GM12872 (cell line): Measurements from ENCODE around the gene NHP2.

Experiments
- TF ChIP-seq, protein P1 (sequence below): IDR thresholded peaks from 3 replicates; pipeline ENCODE4 v1.5.1; 2011; ENCODE audit warnings: low read depth, mild to moderate bottlenecking, low read length, moderate library complexity; ENCODE audit not compliant: insufficient read depth

The NHP2 gene

GRCh38 chr5:178187014-178187413 lies 33.3 kb upstream of the NHP2 start, which contains the start of gene GMCL2:
Gene GMCL2 (minus strand): TSS chr5:178187371. CDS start chr5:178187299, 72 bp downstream.
- TF ChIP-seq, protein P1, sequence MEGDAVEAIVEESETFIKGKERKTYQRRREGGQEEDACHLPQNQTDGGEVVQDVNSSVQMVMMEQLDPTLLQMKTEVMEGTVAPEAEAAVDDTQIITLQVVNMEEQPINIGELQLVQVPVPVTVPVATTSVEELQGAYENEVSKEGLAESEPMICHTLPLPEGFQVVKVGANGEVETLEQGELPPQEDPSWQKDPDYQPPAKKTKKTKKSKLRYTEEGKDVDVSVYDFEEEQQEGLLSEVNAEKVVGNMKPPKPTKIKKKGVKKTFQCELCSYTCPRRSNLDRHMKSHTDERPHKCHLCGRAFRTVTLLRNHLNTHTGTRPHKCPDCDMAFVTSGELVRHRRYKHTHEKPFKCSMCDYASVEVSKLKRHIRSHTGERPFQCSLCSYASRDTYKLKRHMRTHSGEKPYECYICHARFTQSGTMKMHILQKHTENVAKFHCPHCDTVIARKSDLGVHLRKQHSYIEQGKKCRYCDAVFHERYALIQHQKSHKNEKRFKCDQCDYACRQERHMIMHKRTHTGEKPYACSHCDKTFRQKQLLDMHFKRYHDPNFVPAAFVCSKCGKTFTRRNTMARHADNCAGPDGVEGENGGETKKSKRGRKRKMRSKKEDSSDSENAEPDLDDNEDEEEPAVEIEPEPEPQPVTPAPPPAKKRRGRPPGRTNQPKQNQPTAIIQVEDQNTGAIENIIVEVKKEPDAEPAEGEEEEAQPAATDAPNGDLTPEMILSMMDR, result no peak

- TF ChIP-seq, protein P1, result no peak
These were observed 32.7 kb upstream of the NHP2 start for GRCh38 chr5:178186427-178186826.

GRCh38 chr5:178182158-178182876 lies 28.6 kb upstream of the NHP2 start:
- TF ChIP-seq, protein P1, result no peak

- TF ChIP-seq, protein P1, result no peak
These were observed 26.6 kb upstream of the NHP2 start for GRCh38 chr5:178180141-178180863.

DNA sequence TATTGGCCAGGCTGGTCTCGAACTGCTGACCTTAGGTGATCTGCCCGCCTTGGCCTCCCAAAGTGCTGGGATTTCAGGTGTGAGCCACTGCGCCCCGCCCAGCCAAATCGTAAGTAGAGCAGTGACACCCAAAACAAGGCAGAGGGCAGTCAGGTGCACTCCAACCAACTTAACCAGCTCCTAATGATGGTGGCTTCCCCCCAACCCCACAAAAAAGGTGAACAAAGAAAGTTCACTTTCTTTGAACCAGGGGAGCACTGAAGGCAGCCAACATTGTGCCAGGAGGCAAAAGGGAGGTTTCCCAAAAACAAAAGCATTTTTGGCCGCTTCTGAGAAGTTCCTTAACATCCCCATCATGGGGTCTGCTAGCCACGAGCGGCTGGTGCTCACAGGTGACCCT lies 23.9 kb upstream of the NHP2 start:
- TF ChIP-seq, protein P1, result no peak

DNA sequence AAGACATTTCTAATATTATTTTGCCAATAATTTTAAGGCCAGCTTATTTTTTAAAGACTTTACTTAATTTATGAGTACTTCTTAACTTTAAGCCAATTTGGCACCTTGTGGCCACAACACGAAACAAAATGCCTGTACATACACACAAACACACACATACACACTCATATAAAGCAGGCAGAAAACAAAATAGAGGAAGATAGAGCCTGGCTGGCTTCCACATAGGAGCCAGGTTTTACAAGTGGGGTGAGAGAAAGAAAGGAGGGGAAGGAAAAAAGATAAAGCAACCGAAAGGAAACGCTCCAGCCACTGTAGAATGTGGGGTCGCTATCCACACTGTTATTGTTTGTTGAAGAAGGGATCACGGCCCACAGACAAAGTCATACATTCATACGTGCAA lies 23.1 kb upstream of the NHP2 start:
- TF ChIP-seq, protein P1, result no peak

DNA sequence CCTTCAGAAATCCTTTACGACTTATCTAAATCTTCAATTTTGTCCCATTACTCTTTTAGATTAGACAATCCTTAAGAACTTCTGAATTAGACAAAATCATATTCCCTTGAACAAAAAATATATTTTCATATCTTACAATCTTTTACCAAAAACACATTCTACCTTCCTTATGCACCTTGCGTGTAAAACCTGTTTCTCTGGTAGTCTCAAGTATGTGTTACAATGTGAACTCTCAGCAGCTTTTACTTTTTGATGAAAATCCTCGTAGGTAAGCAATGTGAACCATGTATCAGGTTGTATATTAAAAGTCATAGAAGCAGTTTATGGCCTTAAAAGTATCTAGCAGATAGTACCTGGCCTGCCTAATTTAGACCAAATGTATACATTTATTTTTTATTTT lies 20.8 kb upstream of the NHP2 start:
- TF ChIP-seq, protein P1, result no peak
